MCF 10A (cell line): ENCODE measurements around the gene MAP4K5. TPM values are rescaled to one million over a fixed set of nuclear protein-coding genes. Genes with fewer than 3 reads are reported as not detected.
"Not testable (repeated sequence)": the region's sequence is repeated elsewhere in the genome, so short reads cannot be mapped to it uniquely, and the experiment has no call there.

Experiments used
- BruUV-seq: library from RNA; stranded (reverse); fragments of 400-500 nt; replicated peaks from 2 replicates; lab custom pipeline; 2021; lab: Mats Ljungman, UMichigan
- CTCF ChIA-PET: fragments of 300-600 bp; sonication (Branson Sonifier 250); formaldehyde crosslinking; extraction: SDS; loops from one replicate; lab custom pipeline; 2021; ENCODE audit warnings: antibody characterized with exemption, inconsistent platforms; lab: Yijun Ruan, JAX
- POLR2A ChIA-PET: fragments of 300-600, 350-650 bp; sonication (Branson Sonifier 250); formaldehyde crosslinking; extraction: SDS; loops from one replicate; lab custom pipeline; 2020; ENCODE audit warnings: antibody characterized with exemption, inconsistent platforms; lab: Yijun Ruan, JAX
- DNase-seq: peaks from one replicate; pipeline ENCODE4 v3.0.0-alpha.2; 2018; ENCODE audit not compliant: unreplicated experiment
- H3K27ac Mint-ChIP-seq: one replicate; pipeline ENCODE4 v1.8.0; 2022; ENCODE audit warnings: mild to moderate bottlenecking, low read depth, mixed read lengths; ENCODE audit not compliant: unreplicated experiment
- H3K27me3 Mint-ChIP-seq: one replicate; pipeline ENCODE4 v1.8.0; 2022; ENCODE audit warnings: mixed read lengths; ENCODE audit not compliant: insufficient read depth, unreplicated experiment
- H3K36me3 Mint-ChIP-seq: one replicate; pipeline ENCODE4 v1.8.0; 2022; ENCODE audit warnings: mild to moderate bottlenecking, moderate library complexity, mixed read lengths; ENCODE audit not compliant: insufficient read depth, unreplicated experiment
- H3K4me1 Mint-ChIP-seq: one replicate; pipeline ENCODE4 v1.8.0; 2022; ENCODE audit warnings: mixed read lengths; ENCODE audit not compliant: insufficient read depth, unreplicated experiment
- H3K4me3 Mint-ChIP-seq: one replicate; pipeline ENCODE4 v1.8.0; 2022; ENCODE audit warnings: mild to moderate bottlenecking, moderate library complexity, mixed read lengths; ENCODE audit not compliant: unreplicated experiment
- H3K9me3 Mint-ChIP-seq: one replicate; pipeline ENCODE4 v1.8.0; 2022; ENCODE audit warnings: mixed read lengths; ENCODE audit not compliant: unreplicated experiment
- intact Hi-C: fragments of 100-400 bp; cut with micrococcal nuclease; formaldehyde crosslinking; loops from 2 replicates; pipeline ENCODE4 v1.14.1; 2022
- total RNA-seq: library from RNA; stranded (reverse); gene quantifications from 2 replicates; pipeline ENCODE4 v1.2.3, GENCODE V29; 2022
- TF ChIP-seq, protein P1 (sequence below): fragments of 200-600 bp; IDR thresholded peaks from one replicate; pipeline ENCODE4 v1.8.0; 2022; ENCODE audit warnings: antibody characterized with exemption, mild to moderate bottlenecking; ENCODE audit not compliant: unreplicated experiment

Gene MAP4K5
- total RNA-seq, 1 experiment from 2014 or later: 45.7 TPM

DNA sequence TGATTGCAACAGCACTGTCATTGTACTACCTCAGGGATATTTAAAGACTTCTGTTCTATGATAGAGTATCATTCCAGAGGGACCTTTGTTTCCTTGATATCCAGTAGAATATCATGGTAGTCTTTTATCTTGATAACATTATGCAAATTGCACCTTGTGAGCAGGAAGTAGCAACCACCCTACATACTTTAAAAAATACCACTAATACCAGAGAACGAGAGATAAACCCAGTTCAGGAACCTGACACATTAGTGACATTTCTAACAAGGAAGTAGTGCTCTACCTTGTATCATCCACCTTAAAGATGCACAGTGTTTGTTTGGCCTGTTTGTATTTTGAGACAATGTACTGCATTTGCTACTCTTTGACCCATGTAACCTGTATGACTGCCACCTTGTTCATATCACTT lies 8.8 kb upstream of the MAP4K5 start:
- intact Hi-C loops: no loop called here
- peaks cover 19% of the 10 kb centered on the region for H3K4me1 Mint-ChIP-seq
- TF ChIP-seq, protein P1, sequence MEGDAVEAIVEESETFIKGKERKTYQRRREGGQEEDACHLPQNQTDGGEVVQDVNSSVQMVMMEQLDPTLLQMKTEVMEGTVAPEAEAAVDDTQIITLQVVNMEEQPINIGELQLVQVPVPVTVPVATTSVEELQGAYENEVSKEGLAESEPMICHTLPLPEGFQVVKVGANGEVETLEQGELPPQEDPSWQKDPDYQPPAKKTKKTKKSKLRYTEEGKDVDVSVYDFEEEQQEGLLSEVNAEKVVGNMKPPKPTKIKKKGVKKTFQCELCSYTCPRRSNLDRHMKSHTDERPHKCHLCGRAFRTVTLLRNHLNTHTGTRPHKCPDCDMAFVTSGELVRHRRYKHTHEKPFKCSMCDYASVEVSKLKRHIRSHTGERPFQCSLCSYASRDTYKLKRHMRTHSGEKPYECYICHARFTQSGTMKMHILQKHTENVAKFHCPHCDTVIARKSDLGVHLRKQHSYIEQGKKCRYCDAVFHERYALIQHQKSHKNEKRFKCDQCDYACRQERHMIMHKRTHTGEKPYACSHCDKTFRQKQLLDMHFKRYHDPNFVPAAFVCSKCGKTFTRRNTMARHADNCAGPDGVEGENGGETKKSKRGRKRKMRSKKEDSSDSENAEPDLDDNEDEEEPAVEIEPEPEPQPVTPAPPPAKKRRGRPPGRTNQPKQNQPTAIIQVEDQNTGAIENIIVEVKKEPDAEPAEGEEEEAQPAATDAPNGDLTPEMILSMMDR: no peak
- no TSS peak for BruUV-seq
- H3K27ac Mint-ChIP-seq: no peak overlapping the region
- no peak for DNase-seq
- ChIA-PET CTCF (interaction anchor here (0.6 to 11.2 kb wide), 11 partner anchors 13 to 234 kb away, joined by 3 to 233 read pairs (median 3); partner anchors contain the start of gene ATL1), POLR2A (interaction anchor here (1.3 kb wide), 1 partner anchor 19 kb away, joined by 7 read pairs; the partner anchor contains the start of gene ATL1)
- no peaks in the 10 kb centered on the region for H3K36me3 Mint-ChIP-seq
- no peaks in the 10 kb centered on the region for H3K27me3 Mint-ChIP-seq
- H3K9me3 Mint-ChIP-seq: peaks cover 7% of the 10 kb centered on the region
- no peak overlapping the region for H3K4me3 Mint-ChIP-seq

DNA sequence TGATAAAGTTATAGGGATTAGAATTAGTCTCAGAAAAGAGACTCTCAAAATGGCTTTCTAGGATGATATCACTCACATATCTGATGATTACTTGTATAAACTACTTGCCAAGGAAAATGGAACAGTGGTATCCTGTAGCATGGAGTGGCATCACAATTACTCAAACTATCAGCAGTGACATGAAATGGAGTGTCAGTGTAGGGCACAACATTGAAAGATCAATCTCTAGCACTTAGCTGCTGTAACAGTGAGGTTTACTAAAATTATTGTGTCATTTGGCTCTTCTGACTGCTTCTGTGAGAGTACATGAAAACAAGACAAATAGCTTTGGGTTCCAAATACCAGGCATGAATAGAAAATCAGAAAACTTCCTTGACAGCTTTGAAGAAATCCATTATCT lies 6.7 kb upstream of the MAP4K5 start:
- H3K9me3 Mint-ChIP-seq: peaks cover 7% of the 10 kb centered on the region
- TF ChIP-seq, protein P1: no peak
- POLR2A ChIA-PET: interaction anchor here (0.8 to 1.6 kb wide), 2 partner anchors 237 to 243 kb away, joined by 3 read pairs; no protein-coding TSS in a partner anchor
- H3K4me1 Mint-ChIP-seq: peaks cover 8% of the 10 kb centered on the region
- DNase-seq: no peak
- H3K27ac Mint-ChIP-seq: no peak overlapping the region
- CTCF ChIA-PET: interaction anchor here (0.7 to 11.2 kb wide), 6 partner anchors 29 to 677 kb away, joined by 3 to 233 read pairs (median 4); no protein-coding TSS in a partner anchor
- no peak overlapping the region for H3K4me3 Mint-ChIP-seq
- H3K36me3 Mint-ChIP-seq: no peaks in the 10 kb centered on the region
- intact Hi-C loops: loop anchor here (10.0 kb wide), 1 partner anchor 674 kb away; no protein-coding TSS in a partner anchor
- no peaks in the 10 kb centered on the region for H3K27me3 Mint-ChIP-seq
- no TSS peak for BruUV-seq

DNA sequence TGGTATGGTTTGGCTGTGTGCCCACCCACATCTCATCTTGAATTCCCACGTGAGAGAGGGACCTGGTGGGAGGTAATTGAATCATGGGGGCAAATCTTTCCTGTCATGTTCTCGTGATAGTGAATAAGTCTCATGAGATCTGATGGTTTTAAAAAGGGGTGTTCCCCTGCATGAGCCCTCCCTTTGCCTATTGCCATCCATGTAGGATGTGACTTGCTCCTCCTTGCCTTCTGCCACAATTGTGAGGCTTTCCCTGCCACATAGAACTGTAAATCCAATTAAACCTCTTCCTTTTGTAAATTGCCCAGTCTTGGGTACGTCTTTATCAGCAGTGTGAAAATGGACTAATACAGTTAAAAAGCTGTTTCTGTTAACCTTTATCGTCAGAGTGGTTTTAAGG lies 5.7 kb upstream of the MAP4K5 start:
- not testable (repeated sequence) for BruUV-seq

DNA sequence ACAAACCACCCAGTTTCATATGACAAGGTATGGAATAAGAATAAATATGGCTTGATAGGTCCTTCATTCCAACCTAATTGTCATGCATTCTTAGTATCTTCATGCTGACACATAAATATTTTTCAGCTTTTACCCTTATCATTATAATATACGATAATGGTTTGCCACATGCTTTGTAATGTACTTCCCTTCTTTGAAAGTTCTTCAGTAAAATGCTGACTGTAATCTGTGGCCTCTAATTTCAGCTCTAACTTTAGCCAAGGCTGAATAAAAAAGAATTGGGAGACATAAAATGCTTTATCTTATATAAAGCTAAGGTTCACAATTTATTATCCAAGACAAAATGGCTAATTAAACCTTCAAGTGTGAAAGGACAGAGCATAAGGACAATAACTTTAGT lies 2.6 kb upstream of the MAP4K5 start:
- TF ChIP-seq, protein P1: no peak
- BruUV-seq: no TSS peak
- intact Hi-C loops: loop anchor here (5.0 to 10.0 kb wide), 2 partner anchors 670 to 903 kb away; no protein-coding TSS in a partner anchor
- H3K27me3 Mint-ChIP-seq: no peaks in the 10 kb centered on the region
- CTCF ChIA-PET: interaction anchor here (1.1 kb wide), 1 partner anchor 214 kb away, joined by 3 read pairs; no protein-coding TSS in a partner anchor
- peaks cover 7% of the 10 kb centered on the region for H3K36me3 Mint-ChIP-seq
- peaks cover 7% of the 10 kb centered on the region for H3K9me3 Mint-ChIP-seq
- H3K4me1 Mint-ChIP-seq: peaks cover 18% of the 10 kb centered on the region
- no peak overlapping the region for H3K4me3 Mint-ChIP-seq
- no peak overlapping the region for H3K27ac Mint-ChIP-seq
- POLR2A ChIA-PET: interaction anchor here (1.0 kb wide), 1 partner anchor 25 kb away, joined by 3 read pairs; the partner anchor contains the start of gene ATL1
- no peak for DNase-seq

More for the DNA sequence above, 5.7 kb upstream of the MAP4K5 start:
- not testable (repeated sequence) for H3K9me3 Mint-ChIP-seq, H3K4me3 Mint-ChIP-seq, H3K27ac Mint-ChIP-seq, DNase-seq, H3K27me3 Mint-ChIP-seq, H3K36me3 Mint-ChIP-seq
- H3K4me1 Mint-ChIP-seq: peaks cover 10% of the 10 kb centered on the region
- ChIA-PET POLR2A (interaction anchor here (0.6 to 0.7 kb wide), 2 partner anchors 62 to 240 kb away, joined by 3 read pairs; no protein-coding TSS in a partner anchor), CTCF (interaction anchor here (0.8 to 11.2 kb wide), 3 partner anchors 237 to 318 kb away, joined by 3 to 233 read pairs (median 5); no protein-coding TSS in a partner anchor)
- intact Hi-C loops: loop anchor here (10.0 kb wide), 1 partner anchor 673 kb away; no protein-coding TSS in a partner anchor
